Activated CD4-positive, alpha-beta T cell treated with anti-CD3 and anti-CD28 coated beads for 36 hours (primary cell): ENCODE results near the gene FHL2. TPM values are rescaled to one million over a fixed set of nuclear protein-coding genes. Genes with fewer than 3 reads are reported as not detected.

Experiments used
- ATAC-seq: fragments of 200-7000 bp; cut with Tn5 transposase; one replicate; pipeline ENCODE4 v1.10.0; 2021; ENCODE audit warnings: mild to moderate bottlenecking, moderate library complexity
- CTCF ChIA-PET: fragments of 350-600 bp; sonication (Branson Sonifier 250); formaldehyde crosslinking; loops from one replicate; lab custom pipeline; 2021; ENCODE audit warnings: antibody characterized with exemption; lab: Charles Lee
- POLR2A ChIA-PET: fragments of 350-600 bp; sonication (Branson Sonifier 250); formaldehyde crosslinking; loops from one replicate; lab custom pipeline; 2021; ENCODE audit warnings: antibody characterized with exemption, inconsistent platforms; lab: Charles Lee
- DNase-seq: peaks from one replicate; pipeline ENCODE4 v3.0.0-alpha.2; 2020
- H3K27ac Mint-ChIP-seq: one replicate; pipeline ENCODE4 v1.8.0; 2021; ENCODE audit warnings: mixed read lengths
- H3K27me3 Mint-ChIP-seq: one replicate; pipeline ENCODE4 v1.8.0; 2021; ENCODE audit warnings: mixed read lengths
- H3K36me3 Mint-ChIP-seq: one replicate; pipeline ENCODE4 v1.8.0; 2021; ENCODE audit warnings: low read depth, mixed read lengths
- H3K4me1 Mint-ChIP-seq: one replicate; pipeline ENCODE4 v1.8.0; 2021; ENCODE audit warnings: mixed read lengths
- H3K4me3 Mint-ChIP-seq: one replicate; pipeline ENCODE4 v1.8.0; 2021; ENCODE audit warnings: mild to moderate bottlenecking, moderate library complexity, mixed read lengths
- H3K9me3 Mint-ChIP-seq: one replicate; pipeline ENCODE4 v1.8.0; 2021; ENCODE audit warnings: low read depth, mixed read lengths
- intact Hi-C, 2 experiments: fragments of 100-400 bp; cut with DNase I in 1 of 2; cut with micrococcal nuclease in 1 of 2; formaldehyde crosslinking; loops; one replicate each; pipeline versions ENCODE4 v1.14.2 to v1.15.1; 2022 to 2024; cut with DNase I, micrococcal nuclease
- total RNA-seq, 2 experiments: library from RNA; stranded (reverse); gene quantifications; one replicate each; pipeline ENCODE4 v1.2.3, GENCODE V29; 2021

Gene FHL2
- total RNA-seq, 2 experiments from 2014 or later: 3.9 to 4.7 TPM

- no peak overlapping the region for H3K4me3 Mint-ChIP-seq
- intact Hi-C loops: loop anchor here in 1 of 2 experiments (2.0 to 5.0 kb wide), 5 partner anchors 71 to 796 kb away; partner anchors contain the start of gene MRPS9
- peaks cover 10% of the 10 kb centered on the region for H3K27me3 Mint-ChIP-seq
- H3K27ac Mint-ChIP-seq: no peak overlapping the region
- ATAC-seq (peak; percentile 89), DNase-seq (peak; percentile 82)
- H3K4me1 Mint-ChIP-seq: peaks cover 13% of the 10 kb centered on the region
- POLR2A ChIA-PET: no interaction called here
- H3K9me3 Mint-ChIP-seq: no peaks in the 10 kb centered on the region
- CTCF ChIA-PET: interaction anchor here (0.5 to 1.6 kb wide), 4 partner anchors 16 to 73 kb away, joined by 3 to 5 read pairs (median 4); no protein-coding TSS in a partner anchor
- H3K36me3 Mint-ChIP-seq: no peaks in the 10 kb centered on the region
These were observed 2.4 kb downstream of the FHL2 start for GRCh38 chr2:105396254-105397024.

GRCh38 chr2:105395691-105396090 is 3.2 kb downstream of the FHL2 start:
- Mint-ChIP-seq H3K36me3 (no peaks in the 10 kb centered on the region), H3K27me3 (peaks cover 10% of the 10 kb centered on the region), H3K4me3 (no peak overlapping the region), H3K27ac (no peak overlapping the region), H3K9me3 (no peaks in the 10 kb centered on the region), H3K4me1 (peaks cover 13% of the 10 kb centered on the region)
- CTCF ChIA-PET: interaction anchor here (0.6 to 1.6 kb wide), 4 partner anchors 16 to 73 kb away, joined by 3 to 4 read pairs (median 3); no protein-coding TSS in a partner anchor
- intact Hi-C loops: loop anchor here in 1 of 2 experiments (2.0 to 5.0 kb wide), 5 partner anchors 72 to 797 kb away; partner anchors contain the start of gene MRPS9
- POLR2A ChIA-PET: no interaction called here
- DNase-seq: no peak
- no peak for ATAC-seq

- ATAC-seq: no peak
- peaks cover 8% of the 10 kb centered on the region for H3K27me3 Mint-ChIP-seq
- intact Hi-C loops: loop anchor here in 1 of 2 experiments (1.0 to 5.0 kb wide), 5 partner anchors 61 to 692 kb away; partner anchors contain the start of gene MRPS9
These were observed 3.8 kb downstream of the FHL2 start for GRCh38 chr2:105394951-105395611.

GRCh38 chr2:105393373-105394055 is 5.3 kb downstream of the FHL2 start:
- peaks cover 13% of the 10 kb centered on the region for H3K4me1 Mint-ChIP-seq
- CTCF ChIA-PET: interaction anchor here (1.1 to 1.3 kb wide), 4 partner anchors 11 to 127 kb away, joined by 3 to 4 read pairs (median 4); no protein-coding TSS in a partner anchor

More at GRCh38 chr2:105394951-105395611, 3.8 kb downstream of the FHL2 start:
- DNase-seq: no peak
- Mint-ChIP-seq H3K27ac (no peak overlapping the region), H3K36me3 (no peaks in the 10 kb centered on the region), H3K4me1 (peaks cover 13% of the 10 kb centered on the region), H3K4me3 (no peak overlapping the region), H3K9me3 (no peaks in the 10 kb centered on the region)
- POLR2A ChIA-PET: no interaction called here
- CTCF ChIA-PET: interaction anchor here (1.1 to 1.6 kb wide), 4 partner anchors 9 to 126 kb away, joined by 3 to 4 read pairs (median 4); no protein-coding TSS in a partner anchor

GRCh38 chr2:105391763-105392662 is 6.8 kb downstream of the FHL2 start:
- Mint-ChIP-seq H3K4me3 (no peak overlapping the region), H3K4me1 (peaks cover 7% of the 10 kb centered on the region), H3K36me3 (no peaks in the 10 kb centered on the region), H3K27ac (no peak overlapping the region), H3K9me3 (no peaks in the 10 kb centered on the region), H3K27me3 (no peaks in the 10 kb centered on the region)
- ChIA-PET POLR2A (interaction anchor here (0.6 kb wide), 1 partner anchor 603 kb away, joined by 5 read pairs; no protein-coding TSS in a partner anchor), CTCF (interaction anchor here (0.7 to 1.3 kb wide), 3 partner anchors 23 to 174 kb away, joined by 3 to 4 read pairs (median 3); no protein-coding TSS in a partner anchor)
- DNase-seq: no peak
- intact Hi-C loops: no loop called here
- no peak for ATAC-seq

More at GRCh38 chr2:105393373-105394055, 5.3 kb downstream of the FHL2 start:
- H3K9me3 Mint-ChIP-seq: no peaks in the 10 kb centered on the region
- no peaks in the 10 kb centered on the region for H3K36me3 Mint-ChIP-seq
- DNase-seq: no peak
- no peak overlapping the region for H3K27ac Mint-ChIP-seq
- ATAC-seq: no peak
- intact Hi-C loops: loop anchor here in 1 of 2 experiments (1.0 kb wide), 1 partner anchor 59 kb away; no protein-coding TSS in a partner anchor
- POLR2A ChIA-PET: no interaction called here
- no peak overlapping the region for H3K4me3 Mint-ChIP-seq
- H3K27me3 Mint-ChIP-seq: no peaks in the 10 kb centered on the region

GRCh38 chr2:105391058-105391627 is 7.7 kb downstream of the FHL2 start:
- Mint-ChIP-seq H3K4me3 (no peak overlapping the region), H3K9me3 (no peaks in the 10 kb centered on the region), H3K4me1 (no peaks in the 10 kb centered on the region), H3K36me3 (no peaks in the 10 kb centered on the region), H3K27ac (no peak overlapping the region), H3K27me3 (no peaks in the 10 kb centered on the region)
- intact Hi-C loops: no loop called here
- POLR2A ChIA-PET: no interaction called here
- DNase-seq (no peak), ATAC-seq (no peak)
- CTCF ChIA-PET: interaction anchor here (0.7 to 2.1 kb wide), 3 partner anchors 8 to 276 kb away, joined by 4 to 8 read pairs (median 4); partner anchors contain the start of gene FHL2

GRCh38 chr2:105390454-105390853 is 8.4 kb downstream of the FHL2 start:
- CTCF ChIA-PET: interaction anchor here (0.6 to 2.1 kb wide), 4 partner anchors 8 to 23 kb away, joined by 4 to 8 read pairs (median 4); partner anchors contain the start of gene FHL2
- no peak overlapping the region for H3K4me3 Mint-ChIP-seq
- no peak for DNase-seq
- ATAC-seq: no peak
- H3K27ac Mint-ChIP-seq: no peak overlapping the region
- POLR2A ChIA-PET: no interaction called here
- no peaks in the 10 kb centered on the region for H3K9me3 Mint-ChIP-seq
- H3K4me1 Mint-ChIP-seq: no peaks in the 10 kb centered on the region
- no peaks in the 10 kb centered on the region for H3K36me3 Mint-ChIP-seq
- no peaks in the 10 kb centered on the region for H3K27me3 Mint-ChIP-seq
- intact Hi-C loops: no loop called here

GRCh38 chr2:105388971-105389381 is 9.9 kb downstream of the FHL2 start:
- H3K4me1 Mint-ChIP-seq: no peaks in the 10 kb centered on the region
- ATAC-seq (no peak), DNase-seq (no peak)
- peaks cover 2% of the 10 kb centered on the region for H3K36me3 Mint-ChIP-seq
- no peak overlapping the region for H3K27ac Mint-ChIP-seq
- H3K4me3 Mint-ChIP-seq: no peak overlapping the region
- ChIA-PET POLR2A (no interaction called here), CTCF (interaction anchor here (0.8 to 2.1 kb wide), 2 partner anchors 10 to 20 kb away, joined by 3 to 8 read pairs; partner anchors contain the start of gene FHL2)
- intact Hi-C loops: no loop called here
- H3K27me3 Mint-ChIP-seq: no peaks in the 10 kb centered on the region
- no peaks in the 10 kb centered on the region for H3K9me3 Mint-ChIP-seq

GRCh38 chr2:105387225-105387624 is 11.6 kb downstream of the FHL2 start:
- POLR2A ChIA-PET: no interaction called here
- no peak for DNase-seq
- no peak for ATAC-seq
- intact Hi-C loops: no loop called here
- Mint-ChIP-seq H3K27me3 (no peaks in the 10 kb centered on the region), H3K9me3 (no peaks in the 10 kb centered on the region), H3K4me1 (no peaks in the 10 kb centered on the region), H3K4me3 (no peak overlapping the region), H3K36me3 (peaks cover 2% of the 10 kb centered on the region), H3K27ac (no peak overlapping the region)
- CTCF ChIA-PET: interaction anchor here (0.6 kb wide), 1 partner anchor 51 kb away, joined by 3 read pairs; no protein-coding TSS in a partner anchor
